Measurements from ENCODE around the gene CPT1B.

GRCh38 chr22:50577697-50577986 is 585 bp downstream of the CPT1B start:
- no peak for TF ChIP-seq CTCF (IDR thresholded peaks at IDR 0.05)
- TF ChIP-seq POLR2A (IDR thresholded peaks at IDR 0.05): no peak
- no peak for TF ChIP-seq POLR2AphosphoS5 (IDR thresholded peaks at IDR 0.05)
